Camera-type eye (tissue), 1 donor: ENCODE data around the gene PDE8B. TPM values are rescaled to one million over a fixed set of nuclear protein-coding genes. Genes with fewer than 3 reads are reported as not detected.

ENCODE experiments used
- total RNA-seq: library from RNA; depleted of rRNA; stranded (reverse); fragments of >200 nt; gene quantifications from one replicate; pipeline ENCODE4 v1.2.3, GENCODE V29; 2014

PDE8B gene, protein sequence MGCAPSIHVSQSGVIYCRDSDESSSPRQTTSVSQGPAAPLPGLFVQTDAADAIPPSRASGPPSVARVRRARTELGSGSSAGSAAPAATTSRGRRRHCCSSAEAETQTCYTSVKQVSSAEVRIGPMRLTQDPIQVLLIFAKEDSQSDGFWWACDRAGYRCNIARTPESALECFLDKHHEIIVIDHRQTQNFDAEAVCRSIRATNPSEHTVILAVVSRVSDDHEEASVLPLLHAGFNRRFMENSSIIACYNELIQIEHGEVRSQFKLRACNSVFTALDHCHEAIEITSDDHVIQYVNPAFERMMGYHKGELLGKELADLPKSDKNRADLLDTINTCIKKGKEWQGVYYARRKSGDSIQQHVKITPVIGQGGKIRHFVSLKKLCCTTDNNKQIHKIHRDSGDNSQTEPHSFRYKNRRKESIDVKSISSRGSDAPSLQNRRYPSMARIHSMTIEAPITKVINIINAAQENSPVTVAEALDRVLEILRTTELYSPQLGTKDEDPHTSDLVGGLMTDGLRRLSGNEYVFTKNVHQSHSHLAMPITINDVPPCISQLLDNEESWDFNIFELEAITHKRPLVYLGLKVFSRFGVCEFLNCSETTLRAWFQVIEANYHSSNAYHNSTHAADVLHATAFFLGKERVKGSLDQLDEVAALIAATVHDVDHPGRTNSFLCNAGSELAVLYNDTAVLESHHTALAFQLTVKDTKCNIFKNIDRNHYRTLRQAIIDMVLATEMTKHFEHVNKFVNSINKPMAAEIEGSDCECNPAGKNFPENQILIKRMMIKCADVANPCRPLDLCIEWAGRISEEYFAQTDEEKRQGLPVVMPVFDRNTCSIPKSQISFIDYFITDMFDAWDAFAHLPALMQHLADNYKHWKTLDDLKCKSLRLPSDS
- 5.7 TPM for total RNA-seq

GRCh38 chr5:77210091-77210963 lies at the start of gene PDE8B:
Gene PDE8B (plus strand): TSS chr5:77210680. CDS start chr5:77210926, 246 bp downstream.

Other genes starting within 250 kb of the PDE8B start
- 45.8 TPM for gene AGGF1, start 180.3 kb upstream of the PDE8B start, total RNA-seq
- gene ZBED3, start 123.4 kb upstream of the PDE8B start, total RNA-seq: 7.3 TPM